GM18502 (cell line): ENCODE results near the gene EREG.
A peak's percentile ranks its signal among the peaks of the same experiment; 100 is the strongest.
"Not testable (repeated sequence)": the region's sequence is repeated elsewhere in the genome, so short reads cannot be mapped to it uniquely, and the experiment has no call there.

Experiments
- ATAC-seq: cut with Tn5 transposase; IDR thresholded peaks from one replicate; pipeline ENCODE4 v1.9.1; 2021; ENCODE audit warnings: mild to moderate bottlenecking; ENCODE audit not compliant: unreplicated experiment, poor library complexity

Gene EREG

GRCh38 chr4:74385386-74385785, 20.4 kb downstream of the EREG start:
- no peak for ATAC-seq

GRCh38 chr4:74386159-74386558, 21.2 kb downstream of the EREG start:
- ATAC-seq: no peak

- no peak for ATAC-seq
These were observed 22.8 kb downstream of the EREG start for GRCh38 chr4:74387790-74388189.

GRCh38 chr4:74389494-74389893, 24.5 kb downstream of the EREG start:
- ATAC-seq: no peak

- no peak for ATAC-seq
These were observed 25.7 kb downstream of the EREG start for GRCh38 chr4:74390677-74391076.

- ATAC-seq: no peak
These were observed 26.4 kb downstream of the EREG start for GRCh38 chr4:74391346-74391745.

- ATAC-seq: no peak
These were observed 27.0 kb downstream of the EREG start for GRCh38 chr4:74391890-74392475.

GRCh38 chr4:74394476-74395136, 29.7 kb downstream of the EREG start:
- ATAC-seq: no peak

GRCh38 chr4:74395633-74396032, 30.7 kb downstream of the EREG start:
- ATAC-seq: no peak

- ATAC-seq: peak; percentile 51
These were observed 32.9 kb downstream of the EREG start for GRCh38 chr4:74397748-74398426.

GRCh38 chr4:74398894-74399589, 34.1 kb downstream of the EREG start:
- ATAC-seq: not testable (repeated sequence)

GRCh38 chr4:74400395-74400794, 35.5 kb downstream of the EREG start:
- ATAC-seq: no peak

GRCh38 chr4:74402692-74403456, 37.9 kb downstream of the EREG start:
- peak; percentile 95 for ATAC-seq

- no peak for ATAC-seq
These were observed 42.9 kb downstream of the EREG start for GRCh38 chr4:74407891-74408290.

GRCh38 chr4:74408639-74409038, 43.7 kb downstream of the EREG start:
- no peak for ATAC-seq

- ATAC-seq: no peak
These were observed 45.3 kb downstream of the EREG start for GRCh38 chr4:74410272-74410671.

- ATAC-seq: no peak
These were observed 47.3 kb downstream of the EREG start for GRCh38 chr4:74412225-74412624.

- ATAC-seq: no peak
These were observed 48.3 kb downstream of the EREG start for GRCh38 chr4:74413265-74413664.

GRCh38 chr4:74414149-74414809, 49.3 kb downstream of the EREG start:
- ATAC-seq: no peak
